ENCODE measurements around the gene NTSR1. TPM values are rescaled to one million over a fixed set of nuclear protein-coding genes. Genes with fewer than 3 reads are reported as not detected.

The NTSR1 gene
- total and polyA plus RNA-seq, 7 donors: 0.01 to 0.08 (median 0.05) TPM; not detected in 3

DNA sequence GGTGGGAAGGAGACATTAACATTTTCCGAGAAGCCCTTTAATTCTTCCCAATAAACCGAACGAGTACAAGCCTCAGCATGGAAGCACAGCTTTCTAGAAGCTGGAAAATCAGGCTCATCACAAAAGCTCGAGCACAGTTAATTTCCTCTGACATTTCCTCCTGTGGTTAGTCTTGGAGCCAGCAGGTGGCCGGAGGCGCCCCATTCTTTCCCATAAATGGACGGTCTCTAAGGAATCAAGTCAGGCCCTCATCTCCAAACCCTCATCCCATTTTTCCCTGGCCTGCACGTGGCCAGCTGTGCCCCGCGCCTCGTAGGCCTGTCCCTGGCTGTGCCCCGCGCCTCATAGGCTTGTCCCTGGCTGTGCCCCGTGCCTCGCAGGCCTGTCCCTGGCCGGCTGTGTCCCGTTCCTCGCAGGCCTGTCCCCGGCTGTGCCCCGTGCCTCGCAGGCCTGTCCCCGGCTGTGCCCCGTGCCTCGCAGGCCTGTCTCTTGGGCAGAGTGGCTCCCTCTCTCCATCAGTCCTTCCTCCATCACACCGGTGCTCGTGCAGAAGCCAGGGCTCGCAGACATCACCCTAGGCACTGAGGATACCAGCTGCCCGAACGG lies 19.7 kb upstream of the NTSR1 start:
- TF ChIP-seq, protein P1, sequence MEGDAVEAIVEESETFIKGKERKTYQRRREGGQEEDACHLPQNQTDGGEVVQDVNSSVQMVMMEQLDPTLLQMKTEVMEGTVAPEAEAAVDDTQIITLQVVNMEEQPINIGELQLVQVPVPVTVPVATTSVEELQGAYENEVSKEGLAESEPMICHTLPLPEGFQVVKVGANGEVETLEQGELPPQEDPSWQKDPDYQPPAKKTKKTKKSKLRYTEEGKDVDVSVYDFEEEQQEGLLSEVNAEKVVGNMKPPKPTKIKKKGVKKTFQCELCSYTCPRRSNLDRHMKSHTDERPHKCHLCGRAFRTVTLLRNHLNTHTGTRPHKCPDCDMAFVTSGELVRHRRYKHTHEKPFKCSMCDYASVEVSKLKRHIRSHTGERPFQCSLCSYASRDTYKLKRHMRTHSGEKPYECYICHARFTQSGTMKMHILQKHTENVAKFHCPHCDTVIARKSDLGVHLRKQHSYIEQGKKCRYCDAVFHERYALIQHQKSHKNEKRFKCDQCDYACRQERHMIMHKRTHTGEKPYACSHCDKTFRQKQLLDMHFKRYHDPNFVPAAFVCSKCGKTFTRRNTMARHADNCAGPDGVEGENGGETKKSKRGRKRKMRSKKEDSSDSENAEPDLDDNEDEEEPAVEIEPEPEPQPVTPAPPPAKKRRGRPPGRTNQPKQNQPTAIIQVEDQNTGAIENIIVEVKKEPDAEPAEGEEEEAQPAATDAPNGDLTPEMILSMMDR (IDR thresholded peaks at IDR 0.05): no peak
- DNase-seq (no peak), ATAC-seq (no peak)
- no peaks in the 10 kb centered on the region for H3K9me3 ChIP-seq
- intact Hi-C loops (cut with DNase I): loop anchor here in 1 of 2 donors (5.0 kb wide), 1 partner anchor 83 kb away; no protein-coding TSS in a partner anchor
- H3K27me3 ChIP-seq (ENCODE audit: insufficient read depth in 3 of 3, low read length in 2 of 3): peaks cover 0 to 56% (median 27%) of the 10 kb centered on the region in 3 donors
- no peak overlapping the region for H3K27ac ChIP-seq
- H3K4me1 ChIP-seq: no peaks in the 10 kb centered on the region
- WGBS, 3 donors: 70 to 75% (median 72%) methylated on average over 24 to 29 of the region's 29 CpGs
- H3K36me3 ChIP-seq (ENCODE audit: insufficient read depth in 1 of 2, low read depth in 1 of 2): no peaks in the 10 kb centered on the region
- no peak overlapping the region for H3K4me3 ChIP-seq

DNA sequence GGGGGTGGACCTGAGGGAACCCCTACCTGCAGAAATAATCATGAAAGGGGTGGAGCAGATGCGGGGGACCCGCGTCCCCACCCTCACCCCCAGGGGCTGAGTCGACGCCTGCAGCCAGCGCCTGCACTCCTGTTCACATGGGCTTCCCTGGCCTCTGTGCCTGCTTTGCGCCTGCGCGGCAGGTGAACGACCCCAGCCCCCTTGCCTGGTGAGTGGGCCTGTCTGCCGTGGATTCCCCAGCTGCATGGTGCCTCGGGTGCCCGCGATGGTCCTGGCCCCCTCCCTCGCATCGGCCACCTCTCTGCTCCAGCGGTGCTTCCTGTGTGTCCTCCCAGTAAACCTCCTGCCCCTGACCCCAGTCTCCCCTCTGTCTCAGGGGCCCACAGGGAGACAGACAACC lies 18.8 kb upstream of the NTSR1 start:
- H3K9me3 ChIP-seq: no peaks in the 10 kb centered on the region
- no peak overlapping the region for H3K27ac ChIP-seq
- peaks cover 0 to 52% (median 27%) of the 10 kb centered on the region in 3 donors for H3K27me3 ChIP-seq (ENCODE audit: insufficient read depth in 3 of 3, low read length in 2 of 3)
- H3K36me3 ChIP-seq (ENCODE audit: insufficient read depth in 1 of 2, low read depth in 1 of 2): no peaks in the 10 kb centered on the region
- WGBS, 3 donors: 88 to 92% (median 91%) methylated on average over 17 of the region's 17 CpGs
- H3K4me1 ChIP-seq: no peaks in the 10 kb centered on the region
- TF ChIP-seq, protein P1 (IDR thresholded peaks at IDR 0.05): no peak
- DNase-seq (no peak), ATAC-seq (no peak)
- intact Hi-C loops (cut with DNase I): loop anchor here in 1 of 2 donors (5.0 kb wide), 1 partner anchor 82 kb away; no protein-coding TSS in a partner anchor
- no peak overlapping the region for H3K4me3 ChIP-seq

DNA sequence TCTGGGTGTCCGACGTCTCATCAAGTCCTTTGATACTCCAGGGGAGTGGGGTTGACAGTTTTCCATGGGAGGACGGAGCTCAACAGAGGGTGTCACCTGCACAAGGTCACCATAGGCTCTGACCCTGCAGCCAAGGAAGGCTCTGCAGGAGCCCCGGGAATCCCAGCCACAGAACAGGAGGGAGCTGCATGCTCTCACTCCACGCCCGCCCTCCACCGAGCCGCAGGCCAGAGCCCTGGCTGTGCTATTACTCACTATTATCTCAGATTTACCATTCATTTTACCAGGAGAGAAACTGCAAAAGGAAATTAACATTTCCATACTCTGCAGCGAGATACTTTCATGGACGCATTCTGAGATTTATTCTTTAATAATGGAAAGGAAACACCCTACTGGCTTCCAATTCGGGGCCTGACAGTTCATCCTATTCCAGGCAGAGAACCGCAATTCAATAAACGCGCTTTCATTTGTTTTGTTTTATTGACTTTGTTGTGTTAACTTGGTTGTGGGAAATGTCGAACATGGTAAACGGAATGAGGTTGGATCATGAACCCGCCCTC lies 18.3 kb upstream of the NTSR1 start:
- Histone ChIP-seq H3K4me1 (no peaks in the 10 kb centered on the region), H3K36me3 (ENCODE audit: insufficient read depth in 1 of 2, low read depth in 1 of 2) (no peaks in the 10 kb centered on the region), H3K9me3 (no peaks in the 10 kb centered on the region), H3K27ac (no peak overlapping the region), H3K4me3 (no peak overlapping the region), H3K27me3 (ENCODE audit: insufficient read depth in 3 of 3, low read length in 2 of 3) (peaks cover 0 to 54% (median 27%) of the 10 kb centered on the region in 3 donors)
- DNase-seq (no peak), ATAC-seq (no peak)
- intact Hi-C loops (cut with DNase I): no loop called here
- 92 to 95% (median 93%) methylated on average over 17 of the region's 17 CpGs for WGBS, 3 donors
- TF ChIP-seq, protein P1 (IDR thresholded peaks at IDR 0.05): no peak

DNA sequence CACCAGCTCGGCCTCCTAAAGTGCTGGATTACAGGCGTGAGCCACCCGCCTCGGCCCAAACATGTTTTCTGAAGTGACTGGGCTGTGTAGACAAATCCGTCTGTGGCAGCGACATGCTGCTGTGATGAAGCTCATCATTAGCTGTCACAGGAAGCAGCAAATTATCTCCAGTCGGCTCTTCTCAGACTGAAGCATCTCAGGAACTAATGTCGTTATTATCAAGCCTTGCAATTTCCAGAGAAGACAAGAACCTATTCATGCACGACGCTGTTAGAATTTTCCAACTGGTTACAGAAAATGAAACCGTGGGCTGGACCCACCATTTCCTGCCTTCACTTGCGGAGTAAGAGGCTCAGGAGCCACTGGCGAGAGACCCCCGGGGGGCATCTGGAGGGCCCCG lies 17.1 kb upstream of the NTSR1 start:
- TF ChIP-seq, protein P1 (IDR thresholded peaks at IDR 0.05): no peak
- Histone ChIP-seq H3K27ac (no peak overlapping the region), H3K36me3 (ENCODE audit: insufficient read depth in 1 of 2, low read depth in 1 of 2) (no peaks in the 10 kb centered on the region), H3K27me3 (ENCODE audit: insufficient read depth in 3 of 3, low read length in 2 of 3) (peaks cover 0 to 45% (median 24%) of the 10 kb centered on the region in 3 donors), H3K9me3 (no peaks in the 10 kb centered on the region), H3K4me3 (no peak overlapping the region), H3K4me1 (no peaks in the 10 kb centered on the region)
- 66 to 75% (median 66%) methylated on average over 15 of the region's 15 CpGs for WGBS, 3 donors
- ATAC-seq: no peak
- intact Hi-C loops (cut with DNase I): no loop called here
- no peak for DNase-seq
